ENCODE results near the gene SAYSD1.
"Not testable (repeated sequence)": the region's sequence is repeated elsewhere in the genome, so short reads cannot be mapped to it uniquely, and the experiment has no call there.

- TF ChIP-seq CTCF (IDR thresholded peaks at IDR 0.05; ENCODE audit: borderline replicate concordance, extremely low read depth, low read length, poor library complexity, severe bottlenecking); EZH2 (IDR thresholded peaks at IDR 0.05; ENCODE audit: borderline replicate concordance, low read depth, low read length, severe bottlenecking): not testable (repeated sequence)
Observed at GRCh38 chr6:39134761-39135160, 19.8 kb upstream of the SAYSD1 start.

Measured in DND-41 (cell line).